Chondrocyte (in vitro differentiated cells): ENCODE measurements around the gene IDH3G. TPM values are rescaled to one million over a fixed set of nuclear protein-coding genes. Genes with fewer than 3 reads are reported as not detected.

Experiments
- DNase-seq: peaks from one replicate; pipeline ENCODE4 v3.0.0; 2021; ENCODE audit warnings: mixed read lengths, low spot score
- H3K27ac Mint-ChIP-seq: one replicate; pipeline ENCODE4 v1.8.0; 2021; ENCODE audit warnings: mild to moderate bottlenecking, moderate library complexity, mixed read lengths; ENCODE audit not compliant: unreplicated experiment
- H3K27me3 Mint-ChIP-seq: 2 replicates; pipeline ENCODE4 v1.8.0; 2021; ENCODE audit warnings: low read depth, mixed read lengths
- H3K36me3 Mint-ChIP-seq: 2 replicates; pipeline ENCODE4 v1.8.0; 2021; ENCODE audit warnings: low read depth, mixed read lengths
- H3K4me1 Mint-ChIP-seq: 2 replicates; pipeline ENCODE4 v1.8.0; 2021; ENCODE audit warnings: low read depth, mild to moderate bottlenecking, mixed read lengths
- H3K4me3 Mint-ChIP-seq: one replicate; pipeline ENCODE4 v1.8.0; 2021; ENCODE audit warnings: mild to moderate bottlenecking, moderate library complexity, mixed read lengths; ENCODE audit not compliant: unreplicated experiment
- H3K9me3 Mint-ChIP-seq: 2 replicates; pipeline ENCODE4 v1.8.0; 2021; ENCODE audit warnings: low read depth, mixed read lengths
- CTCF ChIP-seq: fragments of 200-600 bp; sonication (generic); IDR thresholded peaks from 2 replicates; pipeline ENCODE4 v1.5.0; 2021; ENCODE audit warnings: antibody characterized with exemption, mild to moderate bottlenecking, moderate library complexity
- total RNA-seq: library from RNA; stranded (reverse); gene quantifications from 3 replicates; pipeline ENCODE4 v1.2.1, GENCODE V29; 2021

The IDH3G gene
- total RNA-seq, 1 donor from 2014 or later = 42.8 TPM

GRCh38 chrX:153827903-153828302 is 33.7 kb upstream of the IDH3G start:
- Mint-ChIP-seq H3K4me3 (no peak overlapping the region), H3K27ac (no peak overlapping the region), H3K36me3 (no peaks in the 10 kb centered on the region), H3K9me3 (peaks cover 8% of the 10 kb centered on the region), H3K27me3 (no peaks in the 10 kb centered on the region), H3K4me1 (peaks cover 7% of the 10 kb centered on the region)
- TF ChIP-seq CTCF = no peak
- DNase-seq = no peak

DNA sequence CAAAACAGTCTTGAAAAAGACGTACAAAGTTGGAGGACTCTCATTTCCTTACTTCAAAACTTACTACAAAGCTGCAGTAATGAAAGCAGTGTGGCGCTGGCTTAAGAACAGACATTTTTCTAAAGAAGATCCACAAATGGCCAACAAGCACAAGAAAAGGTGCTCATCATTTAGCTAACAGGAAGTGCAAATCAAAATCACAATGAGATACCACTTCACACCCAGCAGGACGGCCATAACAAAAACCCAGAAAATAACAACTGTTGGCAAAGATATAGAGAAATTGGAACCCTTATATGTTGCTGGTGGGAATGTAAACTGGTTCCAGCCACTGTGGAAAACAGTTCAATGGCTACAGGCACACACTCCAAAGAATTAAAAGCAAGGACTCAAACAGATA is 32.8 kb upstream of the IDH3G start:
- H3K36me3 Mint-ChIP-seq = no peaks in the 10 kb centered on the region
- H3K27me3 Mint-ChIP-seq = no peaks in the 10 kb centered on the region
- H3K4me3 Mint-ChIP-seq = no peak overlapping the region
- H3K4me1 Mint-ChIP-seq = peaks cover 7% of the 10 kb centered on the region
- H3K9me3 Mint-ChIP-seq = peaks cover 5% of the 10 kb centered on the region
- DNase-seq = no peak
- H3K27ac Mint-ChIP-seq = no peak overlapping the region
- no peak for TF ChIP-seq CTCF

GRCh38 chrX:153825042-153825441 is 30.9 kb upstream of the IDH3G start:
- peaks cover 7% of the 10 kb centered on the region for H3K4me1 Mint-ChIP-seq
- H3K27me3 Mint-ChIP-seq = no peaks in the 10 kb centered on the region
- no peak overlapping the region for H3K27ac Mint-ChIP-seq
- DNase-seq = no peak
- no peaks in the 10 kb centered on the region for H3K36me3 Mint-ChIP-seq
- no peak overlapping the region for H3K4me3 Mint-ChIP-seq
- TF ChIP-seq CTCF = no peak
- peaks cover 5% of the 10 kb centered on the region for H3K9me3 Mint-ChIP-seq

GRCh38 chrX:153824348-153824747 is 30.2 kb upstream of the IDH3G start:
- no peak overlapping the region for H3K27ac Mint-ChIP-seq
- no peaks in the 10 kb centered on the region for H3K27me3 Mint-ChIP-seq
- H3K4me1 Mint-ChIP-seq = peaks cover 12% of the 10 kb centered on the region
- no peak for DNase-seq
- TF ChIP-seq CTCF = no peak
- H3K9me3 Mint-ChIP-seq = peaks cover 5% of the 10 kb centered on the region
- H3K36me3 Mint-ChIP-seq = no peaks in the 10 kb centered on the region
- H3K4me3 Mint-ChIP-seq = no peak overlapping the region

DNA sequence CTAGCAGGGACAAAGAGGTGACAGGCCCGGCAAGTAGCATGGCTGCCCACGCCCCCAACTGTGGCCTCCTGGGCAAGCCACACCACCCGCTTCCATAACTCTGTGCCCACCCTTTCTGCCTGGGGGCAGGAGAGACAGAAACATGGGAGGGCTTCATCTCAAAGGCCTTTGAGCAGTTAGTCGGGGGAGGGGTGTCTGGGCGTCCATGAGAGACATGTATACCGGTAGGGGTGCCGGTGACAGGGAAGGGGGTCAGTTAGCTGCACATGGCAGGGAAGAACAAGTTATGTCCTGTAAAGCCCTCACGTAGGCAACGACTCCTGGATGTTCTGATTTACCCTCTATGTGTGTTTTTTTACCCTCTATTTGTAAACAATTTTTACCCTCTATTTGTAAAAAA is 26.9 kb upstream of the IDH3G start:
- Mint-ChIP-seq H3K9me3 (peaks cover 3% of the 10 kb centered on the region), H3K4me3 (no peak overlapping the region), H3K27ac (no peak overlapping the region), H3K36me3 (no peaks in the 10 kb centered on the region), H3K4me1 (peaks cover 5% of the 10 kb centered on the region), H3K27me3 (no peaks in the 10 kb centered on the region)
- no peak for TF ChIP-seq CTCF
- no peak for DNase-seq
